DMS 273 treated with DMSO at 0.1 percent for 48 hours (cell line): ENCODE data around the gene CPTP.

Experiments
- DNase-seq: peaks from one replicate; lab custom pipeline; 2025; lab: John Stamatoyannopoulos, UW

CPTP gene

DNA sequence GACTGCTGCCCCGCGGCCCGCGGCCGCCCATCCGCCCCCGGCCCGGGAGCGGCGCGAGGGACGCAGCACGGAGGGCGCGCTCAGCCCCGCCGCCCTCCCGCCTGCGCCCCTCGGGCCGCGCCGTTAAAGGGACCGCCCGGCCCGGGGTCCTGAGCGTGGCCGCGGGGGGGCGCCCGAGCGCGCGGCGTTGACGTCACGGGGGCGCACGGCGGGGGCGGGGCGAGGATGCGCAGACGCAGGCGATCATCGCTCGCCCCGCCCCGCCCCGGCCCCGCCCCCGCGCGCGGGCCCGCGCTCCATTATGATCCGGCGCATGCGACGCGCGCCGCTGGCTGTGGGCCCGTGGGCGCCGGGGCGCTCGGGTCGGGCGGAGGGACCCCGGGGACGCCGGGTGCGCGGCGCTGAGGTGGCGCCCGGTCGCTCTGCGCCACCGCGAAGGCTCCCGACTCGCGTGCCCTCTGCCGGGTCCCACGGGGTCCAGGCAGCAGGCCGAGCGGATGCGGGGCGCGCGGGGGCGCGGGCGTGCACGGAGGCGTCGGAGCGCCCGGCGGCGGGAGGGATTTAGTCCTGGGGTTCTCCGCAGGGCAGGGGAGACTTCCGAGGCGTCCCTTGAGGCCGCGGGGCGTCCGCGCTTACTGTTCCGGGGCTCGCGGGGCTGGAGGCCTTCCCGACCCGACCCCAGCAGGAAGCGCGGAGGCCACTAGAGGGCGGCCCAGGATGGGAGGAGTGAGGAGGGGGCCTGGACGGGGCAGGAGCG is 24.8 kb downstream of the CPTP start, which contains the start of gene DVL1:
TSS of gene DVL1 (minus strand) at position 163 of the 757 bp plus-strand sequence. CDS start 353 bp downstream, outside the sequence.
- no peak for DNase-seq

DNA sequence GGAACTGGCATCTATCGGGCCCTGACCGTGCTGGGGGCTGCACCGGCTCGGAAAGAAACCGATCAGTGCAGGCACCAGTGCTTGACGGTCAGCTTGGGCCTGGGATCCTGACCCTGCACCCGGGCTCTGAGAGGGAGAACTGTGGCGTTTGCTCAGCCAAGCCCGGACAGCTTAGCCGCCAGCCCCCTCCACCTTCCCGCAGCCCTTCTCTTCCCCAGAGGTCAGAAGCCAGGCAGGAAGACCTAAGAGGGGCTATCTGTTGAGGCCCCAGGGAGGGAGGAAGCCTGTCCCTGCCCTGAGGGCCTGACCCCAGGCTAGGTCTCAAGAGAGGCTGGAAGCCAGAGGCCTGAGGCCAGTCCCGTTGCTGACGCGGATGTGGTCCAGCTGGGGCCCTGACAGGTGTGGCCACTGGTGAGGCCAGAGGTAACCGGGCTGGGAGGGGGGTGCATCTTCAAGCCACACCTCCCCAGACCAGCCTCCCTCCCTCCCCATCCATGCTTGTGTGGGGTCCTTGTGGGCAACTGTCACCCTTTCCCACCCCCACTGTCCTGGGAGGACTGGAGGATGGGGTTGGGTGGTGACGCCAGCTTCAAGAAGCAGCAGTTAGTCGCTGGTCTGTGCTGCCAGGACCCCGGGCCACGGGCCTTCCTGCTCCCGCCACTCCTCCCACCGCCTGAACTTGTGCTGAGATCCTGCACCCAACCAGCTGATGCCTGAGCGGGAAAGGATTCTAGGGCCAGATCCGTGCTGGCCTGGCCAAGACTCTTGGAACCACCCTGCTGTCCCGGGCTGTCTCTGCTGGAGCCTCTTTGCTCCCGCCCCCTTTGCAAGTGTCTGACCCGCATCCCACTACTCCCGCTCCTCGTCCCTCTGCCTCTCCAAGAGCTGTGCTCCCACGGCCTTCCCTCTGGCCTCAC is 27.2 kb downstream of the CPTP start:
- no peak for DNase-seq

DNA sequence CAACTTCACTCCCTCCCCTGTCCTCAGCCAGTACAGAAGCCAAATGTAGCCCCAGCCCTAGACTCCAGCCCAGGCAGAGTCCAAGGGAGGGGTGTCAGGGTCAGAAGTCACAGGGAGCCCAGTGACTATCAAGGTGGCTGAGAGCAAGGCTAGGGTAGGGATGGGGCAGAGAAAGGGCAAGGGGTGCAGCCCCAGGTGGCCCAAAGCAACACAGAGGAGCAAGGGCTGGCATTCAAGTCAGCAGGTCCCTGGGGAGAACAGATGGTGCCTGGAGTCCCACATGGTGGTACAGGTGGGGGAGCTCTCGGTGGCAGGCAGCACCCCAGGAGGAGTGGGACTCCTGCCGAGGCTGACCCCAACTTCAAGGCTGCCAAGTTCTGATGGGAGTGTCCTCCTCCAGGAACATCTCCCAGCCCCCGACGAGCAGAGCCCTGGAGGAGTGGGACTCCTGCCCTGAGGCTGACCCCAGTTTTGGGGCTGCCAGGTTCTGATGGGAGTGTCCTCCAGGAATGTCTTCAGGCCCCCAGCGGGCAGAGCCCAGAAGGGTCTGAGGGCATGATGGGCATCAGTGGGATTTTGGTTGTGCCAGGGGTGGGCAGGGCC is 28.3 kb downstream of the CPTP start:
- DNase-seq = no peak

DNA sequence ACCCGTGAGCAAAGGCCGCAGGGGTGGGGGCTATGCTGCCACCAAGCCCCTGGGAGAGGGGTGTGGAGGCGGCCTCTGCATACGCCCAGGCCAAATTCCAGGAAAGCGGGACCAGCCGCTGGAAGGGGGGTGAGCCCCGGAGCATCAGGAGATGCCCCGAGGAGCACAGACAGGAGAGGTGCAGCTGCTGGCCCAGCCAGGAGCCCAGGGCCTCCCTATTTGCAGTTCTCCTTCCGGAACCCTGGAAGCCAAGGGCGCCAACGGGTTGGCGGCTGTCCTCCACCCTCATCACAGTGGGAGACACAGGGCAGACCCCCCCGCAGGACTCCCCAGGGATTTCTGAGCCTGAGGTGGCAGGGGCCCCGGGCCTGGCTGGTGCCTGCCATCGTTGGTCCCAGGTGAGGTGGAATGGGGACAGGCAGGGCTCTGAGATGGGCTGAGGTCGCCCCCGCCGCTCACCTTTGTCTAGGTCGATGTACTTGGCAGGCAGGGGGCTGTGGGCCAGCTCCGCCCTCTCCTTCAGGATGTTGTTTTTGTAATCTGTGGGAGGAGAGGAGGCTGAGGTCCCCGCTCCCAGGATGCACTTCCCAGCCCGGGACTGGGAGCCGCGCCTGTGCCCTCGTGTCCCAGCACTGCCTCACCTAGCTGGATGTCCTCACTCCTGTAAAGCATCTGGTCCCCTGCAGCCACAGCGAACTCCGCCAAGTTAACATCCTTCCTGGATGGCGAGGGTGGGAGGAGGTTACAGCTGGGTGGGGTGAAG is 29.0 kb downstream of the CPTP start:
- DNase-seq = no peak

DNA sequence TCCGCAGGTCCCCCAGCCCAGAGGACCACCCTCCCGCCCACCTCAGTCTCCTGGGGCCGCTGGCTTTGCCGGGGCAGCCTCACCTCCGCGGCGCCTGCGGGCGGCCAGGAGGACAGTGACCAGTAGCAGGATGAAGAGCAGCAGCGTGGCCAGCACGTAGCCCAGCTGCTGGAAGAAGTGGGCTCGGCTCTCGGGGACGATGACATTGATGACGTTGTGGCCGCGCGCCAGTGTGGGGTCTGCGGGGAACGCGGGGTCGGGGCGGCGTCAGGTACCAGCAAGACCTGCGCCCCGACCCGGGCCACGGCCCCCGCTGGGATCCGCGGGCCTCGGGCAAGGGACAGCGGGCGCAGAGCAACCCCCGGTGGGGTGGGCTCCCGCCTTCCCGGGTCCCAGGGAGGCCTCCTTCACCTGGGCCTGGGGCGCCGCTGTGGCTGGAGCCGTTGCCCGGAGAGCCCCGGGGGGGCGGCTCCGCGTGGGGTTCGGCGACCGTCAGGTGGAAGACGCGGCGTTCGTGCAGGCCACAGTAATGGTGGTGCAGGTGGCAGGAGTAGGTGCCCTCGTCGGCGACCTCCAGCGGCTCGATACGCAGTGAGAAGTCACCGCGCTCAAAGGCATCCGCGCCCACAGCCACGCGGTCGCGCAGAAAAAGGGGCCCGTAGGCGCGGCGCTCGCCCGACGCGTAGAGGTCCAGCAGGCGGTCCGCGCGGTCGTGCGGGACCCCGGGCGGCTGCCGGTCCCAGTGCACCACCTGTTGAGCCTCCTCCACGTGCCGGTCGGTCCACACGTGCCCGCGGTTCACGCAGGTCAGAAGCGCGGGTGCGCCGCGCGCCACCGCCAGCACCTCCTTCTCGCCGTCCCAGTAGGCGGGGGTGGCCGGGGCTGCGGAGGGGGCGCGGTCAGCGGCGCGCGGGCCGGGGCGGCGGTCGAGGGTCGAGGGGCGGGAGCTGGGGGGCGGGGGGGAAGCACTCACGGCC is 30.0 kb downstream of the CPTP start:
- no peak for DNase-seq

DNA sequence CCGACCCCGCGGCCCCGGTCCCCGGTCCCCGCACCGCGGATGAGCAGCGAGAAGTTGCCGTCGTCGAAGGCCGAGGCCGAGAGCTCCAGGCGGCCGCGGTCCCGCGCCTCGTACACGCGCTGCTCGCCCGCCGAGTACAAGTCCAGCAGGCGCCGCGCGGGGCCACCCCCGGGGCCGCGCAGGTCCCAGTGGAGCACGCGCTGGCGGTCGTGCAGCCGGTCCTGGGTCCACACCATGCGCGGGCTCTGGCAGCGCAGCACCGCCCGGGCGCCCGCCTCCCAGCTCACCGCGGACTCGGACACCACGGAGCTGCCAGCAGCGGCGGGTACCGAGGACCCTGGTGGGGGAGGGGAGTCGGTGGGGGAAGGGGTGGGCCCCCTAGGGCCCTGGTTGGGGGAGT is 30.8 kb downstream of the CPTP start:
- DNase-seq = no peak

DNA sequence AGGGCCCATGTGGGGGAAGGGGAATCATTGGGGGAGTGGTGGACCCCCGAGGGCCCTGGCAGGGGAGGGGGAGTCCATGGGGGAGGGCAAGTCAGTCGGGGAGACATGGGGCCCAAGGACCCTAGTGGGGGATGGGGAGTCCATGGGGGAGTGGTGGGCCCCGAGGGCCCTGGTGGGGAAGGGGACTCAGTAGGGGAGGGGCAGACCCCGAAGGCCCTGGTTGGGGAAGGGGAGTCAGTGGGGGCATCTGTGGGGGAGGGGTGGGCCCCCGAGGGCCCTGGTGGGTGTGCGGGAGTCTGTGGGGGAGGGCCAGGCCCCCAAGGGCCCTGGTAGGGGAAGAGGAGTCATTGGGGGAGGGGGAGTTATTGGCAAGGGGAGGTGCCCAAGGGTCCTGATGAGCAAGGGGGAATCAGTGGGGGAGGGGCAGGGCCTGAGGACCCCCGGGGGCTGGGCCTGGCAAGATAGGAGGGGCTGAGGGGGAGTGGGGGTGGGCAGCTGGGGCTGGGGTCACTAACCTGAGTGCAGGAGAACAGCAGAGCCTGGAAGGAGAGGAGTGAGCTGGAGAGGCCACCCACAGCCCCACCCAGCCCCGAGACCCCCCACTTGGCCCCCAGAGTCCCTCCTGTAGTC is 31.7 kb downstream of the CPTP start:
- no peak for DNase-seq

DNA sequence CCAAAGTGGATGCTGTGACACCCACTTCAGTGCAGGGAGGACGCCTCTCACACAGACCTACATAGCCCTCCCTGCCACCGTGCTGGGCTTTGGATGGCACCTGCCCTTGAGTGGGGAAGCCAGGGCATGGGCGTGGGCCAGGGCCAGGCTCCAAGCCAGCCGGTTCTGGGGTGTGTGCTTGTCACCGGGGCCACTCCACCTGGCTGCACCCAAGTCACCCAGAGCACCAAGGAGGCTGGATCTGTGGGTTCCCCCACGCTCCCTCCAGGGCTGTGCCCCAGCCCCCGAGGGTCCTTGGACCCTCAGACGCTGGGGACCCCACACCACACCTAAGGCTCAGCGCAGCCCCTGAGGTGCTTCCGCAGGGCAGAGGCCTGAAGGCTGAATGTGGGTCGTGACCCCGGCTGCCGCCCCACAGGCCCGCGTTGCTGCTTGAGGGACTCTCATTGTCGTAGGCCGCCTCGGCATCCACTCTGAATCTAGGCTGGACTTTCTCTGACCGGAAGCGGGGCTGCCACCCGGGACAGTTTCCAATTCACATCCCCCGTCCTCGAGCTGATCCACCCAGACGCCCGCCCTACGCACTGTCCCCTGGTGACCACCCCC is 32.3 kb downstream of the CPTP start:
- DNase-seq = no peak

DNA sequence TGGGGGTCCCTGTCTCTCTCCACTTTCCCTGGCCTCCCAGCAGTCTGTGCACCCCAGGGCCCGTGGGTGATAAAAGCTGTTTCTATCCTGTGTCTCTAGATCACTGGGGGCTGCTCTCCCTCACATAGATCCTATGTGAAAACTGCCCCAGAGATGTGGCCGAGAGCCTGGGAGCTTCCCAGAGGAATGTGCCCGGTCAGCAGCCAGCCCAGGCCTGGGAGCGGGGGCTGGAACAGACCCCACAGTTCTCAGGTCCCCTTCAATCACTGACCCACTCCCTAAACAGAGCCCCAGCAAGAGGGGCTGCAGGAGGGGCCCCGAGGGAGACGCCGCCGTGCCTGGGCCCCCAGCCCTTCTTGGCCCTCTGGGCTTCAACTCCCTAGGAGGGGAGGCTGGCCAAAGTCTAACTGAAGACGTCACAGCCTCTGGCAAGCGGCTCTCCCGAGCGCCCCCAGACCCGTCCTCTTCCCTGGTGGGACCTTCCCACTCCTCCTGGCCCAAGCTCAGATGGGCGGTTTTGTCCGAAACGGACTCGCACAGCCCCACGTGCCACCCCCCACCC is 33.4 kb downstream of the CPTP start:
- DNase-seq = no peak

DNA sequence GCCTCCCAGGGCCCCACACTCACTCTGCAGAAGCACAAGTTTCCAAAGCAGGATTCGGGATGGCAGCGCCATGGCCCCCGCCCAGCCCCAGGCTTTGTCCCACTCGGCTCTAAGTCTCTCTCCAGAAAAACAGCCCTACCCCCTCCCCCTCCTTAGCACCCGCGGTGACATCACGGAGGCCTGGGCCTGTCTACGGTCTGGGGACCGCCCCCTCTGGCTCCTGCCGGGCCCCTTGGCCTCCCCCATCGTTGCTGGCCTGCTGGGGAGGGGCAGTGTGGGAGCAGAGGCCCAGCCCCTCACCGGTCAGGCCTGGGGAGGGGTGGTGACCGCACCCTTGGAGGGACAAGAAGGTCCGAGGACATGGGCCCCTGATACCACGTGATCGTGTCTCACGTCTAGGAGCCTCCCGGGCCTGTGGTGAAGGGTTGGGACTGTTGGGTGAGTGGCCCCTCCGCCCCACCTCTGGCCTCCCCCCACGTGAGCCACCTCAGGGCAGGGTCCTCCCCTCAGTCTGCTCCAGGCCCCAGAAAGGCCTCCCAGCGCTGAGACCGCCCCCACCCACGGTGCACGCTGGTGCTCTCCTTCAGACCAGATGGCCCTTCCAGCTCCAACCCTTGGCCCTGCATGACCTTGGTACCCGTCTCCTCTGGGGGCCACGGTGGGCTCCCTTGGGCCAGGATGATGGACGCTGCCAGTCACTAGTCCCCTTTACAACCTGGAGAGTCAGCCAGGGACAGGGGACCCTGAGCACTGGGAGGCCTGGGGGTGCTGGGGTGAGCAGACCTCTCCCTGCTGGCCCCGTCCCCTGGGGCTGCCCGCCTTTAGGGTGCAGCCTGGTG is 34.0 kb downstream of the CPTP start, which contains the start of gene MXRA8:
TSS of gene MXRA8 (minus strand) at position 123 of the 839 bp plus-strand sequence. CDS start at position 72, 51 bp downstream.
- no peak for DNase-seq

DNA sequence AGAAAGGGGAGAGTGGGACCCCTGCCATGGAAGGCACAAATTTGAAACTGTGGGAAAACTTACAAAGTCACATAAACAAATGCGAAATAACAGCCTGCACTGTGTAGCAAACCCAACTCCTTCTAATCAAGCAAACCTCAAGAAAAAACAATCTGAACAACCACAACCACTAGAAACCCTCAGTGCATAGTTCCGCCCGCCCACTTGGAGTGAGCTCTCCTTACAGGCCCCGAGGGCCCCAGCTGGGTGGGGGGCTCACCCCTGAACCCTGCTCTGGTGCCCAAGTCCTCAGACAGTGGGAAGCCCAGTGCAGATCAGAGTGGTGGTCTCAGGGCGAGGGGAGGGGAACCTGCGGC is 34.7 kb downstream of the CPTP start:
- DNase-seq = no peak

DNA sequence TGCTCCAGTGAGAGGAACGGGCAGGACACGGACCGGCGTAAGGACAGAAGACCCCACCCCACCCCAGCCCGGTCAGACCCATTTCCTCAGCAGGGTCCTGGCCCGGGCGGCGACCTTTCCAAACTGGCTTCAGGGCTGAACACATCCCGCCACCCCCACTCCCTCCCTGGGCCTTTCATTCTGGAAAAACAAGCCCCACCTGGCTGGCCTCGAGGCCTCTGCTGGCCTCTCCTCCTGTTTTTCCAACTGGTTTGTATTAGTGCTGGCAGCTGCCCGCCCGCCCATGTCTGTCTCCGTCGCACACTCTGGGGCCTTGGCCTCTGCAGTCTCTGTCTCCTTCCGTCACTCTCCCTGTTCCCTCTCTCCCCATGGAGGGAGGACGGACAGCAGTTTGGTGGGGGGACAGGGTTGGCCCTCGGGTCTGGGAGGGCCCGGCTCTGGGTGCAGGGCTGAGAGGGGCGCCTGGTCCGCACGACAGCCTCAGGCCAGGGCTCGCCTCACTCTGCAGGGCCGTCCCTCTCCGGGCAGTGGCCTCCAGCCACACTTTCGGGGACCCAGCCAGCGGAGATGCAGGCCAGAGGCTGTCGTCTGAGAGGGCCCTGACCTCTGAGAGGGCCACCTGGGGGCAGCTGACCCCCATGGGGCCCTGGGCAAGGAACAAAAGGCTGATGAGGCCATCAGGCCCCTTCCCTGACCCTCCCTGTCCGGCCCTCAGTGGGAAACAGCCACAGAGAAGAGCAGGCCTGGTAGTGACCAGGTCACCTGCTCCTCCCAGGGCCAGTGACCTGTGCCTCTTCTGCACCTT is 35.3 kb downstream of the CPTP start:
- no peak for DNase-seq

DNA sequence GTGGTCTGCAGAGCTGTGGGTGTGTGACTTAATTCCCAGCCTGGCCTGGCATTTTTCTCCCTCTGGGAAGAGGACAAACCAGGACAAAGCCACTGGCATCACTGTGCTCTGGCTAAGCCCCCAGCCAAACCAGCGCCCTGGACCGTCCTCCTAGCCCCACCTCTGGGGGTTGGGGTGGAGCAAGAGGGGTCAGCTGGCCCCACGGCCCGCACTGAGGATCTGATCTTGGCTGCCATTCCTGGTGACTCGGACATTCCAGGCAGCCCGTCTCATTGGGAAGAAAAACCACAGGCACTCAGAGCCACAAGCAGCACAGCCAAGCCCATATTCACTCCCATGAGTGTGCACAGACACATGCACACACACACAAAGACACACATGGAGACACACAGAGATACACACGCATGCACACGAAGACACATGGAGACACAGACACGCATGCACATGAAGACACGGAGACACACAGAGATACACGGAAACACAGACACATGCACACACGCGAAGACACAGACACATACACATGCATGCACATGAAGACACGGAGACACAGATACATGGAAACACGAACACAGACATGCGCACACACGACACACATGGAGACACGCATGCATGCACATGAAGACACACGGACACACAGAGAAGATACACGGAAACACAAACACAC is 36.0 kb downstream of the CPTP start:
- DNase-seq = no peak

DNA sequence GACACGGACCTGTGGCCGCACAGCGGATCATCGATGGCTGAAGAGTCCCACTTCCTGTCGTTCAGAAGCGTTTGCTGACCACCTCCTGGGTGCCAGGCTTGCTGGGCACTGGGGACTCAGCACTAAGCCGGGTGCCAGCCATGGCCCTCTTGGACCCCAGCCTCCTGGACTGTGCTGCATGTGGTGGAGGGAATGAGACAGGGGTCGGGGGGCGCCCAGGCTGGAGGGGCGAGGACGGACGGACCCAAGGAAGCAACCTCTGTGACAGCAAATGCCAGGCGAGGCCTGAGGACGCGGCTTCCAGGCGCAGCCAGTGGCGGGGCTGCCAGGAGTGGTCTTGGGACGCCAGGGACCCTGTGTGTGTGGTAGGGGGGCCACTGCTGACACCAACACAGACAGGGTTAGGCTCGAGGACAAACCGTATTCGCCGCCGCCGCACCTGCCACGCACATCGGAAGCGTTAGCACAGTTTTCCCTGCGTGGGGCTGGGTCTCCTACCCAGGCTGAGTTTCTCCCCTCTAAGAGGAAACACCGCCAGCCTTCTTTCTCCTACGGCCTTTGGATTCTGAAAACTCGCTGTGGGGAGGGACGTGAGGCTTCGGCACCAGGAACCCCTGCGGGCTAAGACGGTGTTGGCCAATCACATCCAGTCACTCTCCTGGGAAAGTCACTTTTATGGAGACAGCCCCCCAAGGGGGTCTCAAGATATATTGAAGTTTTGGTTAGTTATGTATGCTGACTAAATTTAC is 36.8 kb downstream of the CPTP start:
- no peak for DNase-seq

DNA sequence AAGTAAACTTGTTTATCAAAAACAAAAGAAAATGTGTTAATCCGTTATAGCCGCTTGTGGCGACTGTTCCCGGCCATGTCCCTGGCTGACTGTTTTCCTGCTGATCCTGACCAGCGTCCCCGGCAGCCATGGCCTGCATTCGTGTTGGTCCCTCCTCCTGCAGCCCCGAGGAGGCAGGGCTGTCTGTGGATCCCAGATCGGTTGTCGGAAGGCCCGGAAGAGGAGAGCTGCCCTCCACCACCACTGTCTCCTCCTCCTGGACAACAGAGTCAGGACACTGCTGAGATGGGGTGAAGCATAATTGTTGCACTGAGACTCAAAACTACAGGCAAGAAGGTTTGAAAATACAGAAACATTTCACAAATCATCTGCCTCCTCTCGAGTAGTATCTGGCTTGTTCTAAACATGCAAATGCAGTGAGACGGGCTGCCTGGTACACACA is 37.4 kb downstream of the CPTP start:
- DNase-seq = no peak

DNA sequence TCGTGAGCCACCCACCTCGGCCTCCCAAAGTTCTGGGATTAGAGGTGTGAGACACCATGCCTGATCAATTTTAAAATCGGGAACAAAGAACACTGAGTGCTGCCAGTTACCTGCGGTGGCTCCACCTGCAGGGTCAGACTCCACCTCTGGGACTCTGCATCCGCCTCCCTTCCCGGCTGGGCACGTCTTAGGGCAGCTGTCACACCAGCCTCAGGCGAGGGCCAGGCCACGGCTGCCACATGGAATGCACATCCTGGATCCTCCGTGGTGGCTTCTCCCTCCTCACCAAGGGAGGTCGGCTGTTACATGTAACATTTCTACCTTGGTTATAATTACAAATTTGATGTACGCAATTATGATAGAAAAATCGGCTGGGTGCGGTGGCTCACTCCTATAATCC is 39.7 kb downstream of the CPTP start:
- no peak for DNase-seq
